ENCODE results near the gene MRPS21.

The MRPS21 gene

GRCh38 chr1:150293433-150294253, at the start of gene MRPS21:
Gene MRPS21, plus strand, starts transcription at chr1:150293861. Its CDS starts 506 bp downstream, at chr1:150294367.
- Mint-ChIP-seq H3K4me1 (peaks cover 22% of the 10 kb centered on the region), H3K36me3 (ENCODE audit: low read depth) (peaks cover 27% of the 10 kb centered on the region), H3K4me3 (peak within 1 kb of the TSS; percentile 91 to 98 (median 98)), H3K27ac (peak within 1 kb of the TSS; percentile 94 to 98 (median 95)), H3K9me3 (no peaks in the 10 kb centered on the region), H3K27me3 (ENCODE audit: low read depth) (peaks cover 4% of the 10 kb centered on the region)
- TF ChIP-seq, protein P1, sequence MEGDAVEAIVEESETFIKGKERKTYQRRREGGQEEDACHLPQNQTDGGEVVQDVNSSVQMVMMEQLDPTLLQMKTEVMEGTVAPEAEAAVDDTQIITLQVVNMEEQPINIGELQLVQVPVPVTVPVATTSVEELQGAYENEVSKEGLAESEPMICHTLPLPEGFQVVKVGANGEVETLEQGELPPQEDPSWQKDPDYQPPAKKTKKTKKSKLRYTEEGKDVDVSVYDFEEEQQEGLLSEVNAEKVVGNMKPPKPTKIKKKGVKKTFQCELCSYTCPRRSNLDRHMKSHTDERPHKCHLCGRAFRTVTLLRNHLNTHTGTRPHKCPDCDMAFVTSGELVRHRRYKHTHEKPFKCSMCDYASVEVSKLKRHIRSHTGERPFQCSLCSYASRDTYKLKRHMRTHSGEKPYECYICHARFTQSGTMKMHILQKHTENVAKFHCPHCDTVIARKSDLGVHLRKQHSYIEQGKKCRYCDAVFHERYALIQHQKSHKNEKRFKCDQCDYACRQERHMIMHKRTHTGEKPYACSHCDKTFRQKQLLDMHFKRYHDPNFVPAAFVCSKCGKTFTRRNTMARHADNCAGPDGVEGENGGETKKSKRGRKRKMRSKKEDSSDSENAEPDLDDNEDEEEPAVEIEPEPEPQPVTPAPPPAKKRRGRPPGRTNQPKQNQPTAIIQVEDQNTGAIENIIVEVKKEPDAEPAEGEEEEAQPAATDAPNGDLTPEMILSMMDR (IDR thresholded peaks at IDR 0.05; ENCODE audit: unreplicated experiment in 3 of 3): no peak

- H3K36me3 Mint-ChIP-seq (ENCODE audit: low read depth): no peaks in the 10 kb centered on the region
- no peak overlapping the region for H3K4me3 Mint-ChIP-seq
- no peaks in the 10 kb centered on the region for H3K9me3 Mint-ChIP-seq
Observed at GRCh38 chr1:150249936-150250335, 43.7 kb upstream of the MRPS21 start.

DNA sequence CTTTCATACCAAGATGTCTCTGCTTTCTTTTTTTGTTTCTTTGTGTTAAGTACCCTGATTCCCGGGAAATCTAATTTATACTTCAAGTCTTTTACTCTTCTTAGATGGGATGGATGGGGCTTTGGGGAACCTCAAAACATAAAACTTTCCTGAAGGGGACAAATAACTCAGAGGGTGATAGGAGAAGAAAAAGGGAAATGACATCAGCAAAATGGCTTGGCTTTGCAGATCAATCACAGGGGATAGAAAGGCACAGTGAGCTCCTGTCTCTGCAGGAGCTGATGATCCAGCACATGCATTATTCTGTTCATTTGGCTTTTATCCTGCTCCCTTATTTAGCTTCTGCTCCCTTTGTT, 37.5 kb upstream of the MRPS21 start:
- TF ChIP-seq, protein P1 (IDR thresholded peaks at IDR 0.05; ENCODE audit: unreplicated experiment in 3 of 3): no peak
- Mint-ChIP-seq H3K27ac (peak overlapping the region; percentile 85 to 92 (median 92)), H3K27me3 (ENCODE audit: low read depth) (no peaks in the 10 kb centered on the region), H3K36me3 (ENCODE audit: low read depth) (no peaks in the 10 kb centered on the region), H3K4me1 (peaks cover 54% of the 10 kb centered on the region), H3K4me3 (peak overlapping the region; percentile 79 to 87 (median 83)), H3K9me3 (no peaks in the 10 kb centered on the region)

More at GRCh38 chr1:150249936-150250335, 43.7 kb upstream of the MRPS21 start:
- H3K27ac Mint-ChIP-seq: peak overlapping the region in 2 of 3 experiments; percentile 23 to 88
- H3K4me1 Mint-ChIP-seq: no peaks in the 10 kb centered on the region
- no peaks in the 10 kb centered on the region for H3K27me3 Mint-ChIP-seq (ENCODE audit: low read depth)
- TF ChIP-seq, protein P1 (IDR thresholded peaks at IDR 0.05; ENCODE audit: unreplicated experiment in 3 of 3): no peak

- H3K4me3 Mint-ChIP-seq: peak overlapping the region; percentile 79 to 87 (median 83)
- H3K27ac Mint-ChIP-seq: peak overlapping the region; percentile 85 to 92 (median 92)
- H3K27me3 Mint-ChIP-seq (ENCODE audit: low read depth): no peaks in the 10 kb centered on the region
- H3K4me1 Mint-ChIP-seq: peaks cover 54% of the 10 kb centered on the region
- no peaks in the 10 kb centered on the region for H3K9me3 Mint-ChIP-seq
- TF ChIP-seq, protein P1 (IDR thresholded peaks at IDR 0.05; ENCODE audit: unreplicated experiment in 3 of 3): no peak
- no peaks in the 10 kb centered on the region for H3K36me3 Mint-ChIP-seq (ENCODE audit: low read depth)
Observed at GRCh38 chr1:150256554-150257341, 36.9 kb upstream of the MRPS21 start.

- peaks cover 59% of the 10 kb centered on the region for H3K4me1 Mint-ChIP-seq
- peak within 1 kb of the TSS; percentile 85 to 92 (median 92) for H3K27ac Mint-ChIP-seq
- H3K4me3 Mint-ChIP-seq: peak within 1 kb of the TSS; percentile 79 to 87 (median 83)
- H3K27me3 Mint-ChIP-seq (ENCODE audit: low read depth): no peaks in the 10 kb centered on the region
- no peaks in the 10 kb centered on the region for H3K36me3 Mint-ChIP-seq (ENCODE audit: low read depth)
- TF ChIP-seq, protein P1 (IDR thresholded peaks at IDR 0.05; ENCODE audit: unreplicated experiment in 3 of 3): no peak
- no peaks in the 10 kb centered on the region for H3K9me3 Mint-ChIP-seq
Observed at GRCh38 chr1:150257624-150258585, 35.8 kb upstream of the MRPS21 start, which contains the start of gene CA14. Gene CA14, plus strand, starts transcription at chr1:150257774. Its CDS starts 355 bp downstream, at chr1:150258129.
